GM19452 (cell line): ENCODE results near the gene LOC101059915.

Source experiments
- ATAC-seq: cut with Tn5 transposase; IDR thresholded peaks from one replicate; pipeline ENCODE4 v1.9.1; 2021; ENCODE audit not compliant: unreplicated experiment

Gene LOC101059915

DNA sequence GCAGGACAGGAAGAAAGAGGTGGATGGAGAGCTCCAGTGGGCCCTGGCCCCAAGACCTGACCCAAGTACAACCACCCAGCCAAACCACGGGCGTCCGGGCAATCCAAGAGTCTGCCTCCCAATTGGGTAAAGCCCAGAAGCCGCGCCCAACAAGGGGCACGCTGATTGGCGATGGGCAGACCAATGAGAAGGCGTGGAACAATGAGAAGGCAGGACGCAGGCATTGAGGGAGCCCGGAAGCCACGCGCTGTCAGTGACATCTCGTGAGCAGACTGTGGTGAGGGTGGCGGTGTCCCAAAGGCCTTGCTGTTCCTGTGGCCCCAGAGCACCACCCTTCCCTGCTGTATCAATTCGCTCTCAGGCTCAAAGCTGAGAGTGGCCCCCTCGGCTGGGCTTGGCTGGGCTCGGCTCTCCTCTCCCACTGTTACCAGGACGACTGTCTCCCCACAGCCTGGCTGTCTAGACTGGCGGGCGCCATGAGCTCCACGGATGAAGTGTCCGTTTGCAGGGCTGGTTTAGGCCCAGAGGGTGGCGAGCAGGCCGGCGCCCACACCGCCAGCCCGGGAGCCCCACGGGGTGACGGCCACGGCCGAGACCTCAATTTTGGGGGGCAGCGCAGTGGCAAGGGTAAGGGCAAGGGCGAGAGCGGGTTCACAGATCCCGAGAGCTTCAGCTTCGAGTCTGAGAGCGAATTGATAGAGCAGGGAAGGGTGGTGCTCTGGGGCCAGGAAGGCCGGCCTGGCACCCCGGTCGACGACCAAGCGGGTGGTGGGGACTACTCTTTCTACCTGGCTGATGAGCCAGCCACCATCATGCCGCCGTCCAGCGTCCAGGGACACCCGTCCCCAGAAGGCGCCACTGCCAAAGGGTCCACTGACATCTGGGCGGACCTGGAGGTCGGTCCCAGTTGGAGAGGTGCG lies at the start of gene LOC101059915:
TSS of gene LOC101059915 (plus strand) at position 219 of the 920 bp plus-strand sequence.
- no peak for ATAC-seq

DNA sequence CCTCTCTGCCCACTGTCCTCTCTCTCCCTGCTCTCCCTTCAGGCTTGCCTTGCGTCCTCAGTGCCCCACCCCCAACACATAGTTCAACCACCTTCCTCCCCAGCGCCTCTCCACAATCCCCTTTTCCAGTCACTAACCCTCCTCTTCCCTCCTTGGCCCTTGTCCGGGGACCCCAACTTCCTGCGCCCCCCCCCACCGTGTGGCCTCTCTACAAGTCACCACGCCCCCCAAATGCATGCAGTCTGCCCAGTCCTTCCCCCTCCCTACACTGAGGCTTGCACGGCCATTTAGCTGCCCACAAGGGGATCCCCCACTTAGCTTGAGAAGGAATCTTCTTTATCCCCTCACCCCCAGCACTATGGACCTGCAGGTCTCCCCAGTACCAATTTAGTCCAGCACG lies 49.6 kb upstream of the LOC101059915 start:
- no peak for ATAC-seq

DNA sequence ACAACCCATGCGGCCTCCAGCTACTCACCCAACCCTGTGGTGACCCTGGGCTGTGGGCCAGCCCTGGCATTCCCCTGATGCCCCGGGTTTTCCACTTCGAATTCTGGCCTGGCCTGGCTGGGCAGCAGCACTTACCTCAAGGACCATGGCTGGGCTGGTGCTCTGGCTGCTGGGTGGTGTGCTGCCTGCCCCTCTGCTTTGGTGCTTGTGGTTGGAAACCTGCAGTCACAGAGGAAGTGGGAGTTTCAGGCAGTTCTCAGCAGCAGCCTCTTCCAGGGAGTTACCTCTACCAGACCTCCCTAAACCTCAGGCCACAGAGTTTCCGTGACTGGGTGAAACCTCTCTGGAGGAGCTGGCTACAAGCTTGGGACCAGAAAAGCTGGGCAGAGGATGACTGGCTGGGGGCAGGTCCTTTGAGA lies 49.0 kb upstream of the LOC101059915 start, which contains the start of gene CXCR3:
TSS of gene CXCR3 (minus strand) at position 209 of the 419 bp plus-strand sequence. CDS start at position 147, 62 bp downstream.
- ATAC-seq, result peak; percentile 53

DNA sequence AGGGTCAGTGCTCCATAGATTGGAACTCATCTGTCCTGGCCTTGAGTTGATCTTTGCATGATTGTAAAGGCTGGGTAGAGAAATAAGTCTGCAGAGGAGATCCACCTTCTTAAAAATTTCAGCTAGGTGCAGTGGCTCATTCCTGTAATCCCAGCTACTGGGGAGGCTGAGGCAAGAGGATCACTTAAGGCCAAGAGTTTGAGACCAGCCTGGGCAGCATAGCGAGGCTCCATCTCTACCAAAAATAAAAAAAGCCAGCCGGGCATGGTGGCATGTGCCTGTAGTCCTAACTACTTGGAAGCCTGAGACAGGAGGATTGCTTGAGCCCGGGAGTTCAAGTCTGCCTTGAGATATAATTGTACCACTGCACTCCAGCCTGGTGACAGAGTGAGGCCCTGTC lies 48.6 kb upstream of the LOC101059915 start:
- ATAC-seq, result no peak

DNA sequence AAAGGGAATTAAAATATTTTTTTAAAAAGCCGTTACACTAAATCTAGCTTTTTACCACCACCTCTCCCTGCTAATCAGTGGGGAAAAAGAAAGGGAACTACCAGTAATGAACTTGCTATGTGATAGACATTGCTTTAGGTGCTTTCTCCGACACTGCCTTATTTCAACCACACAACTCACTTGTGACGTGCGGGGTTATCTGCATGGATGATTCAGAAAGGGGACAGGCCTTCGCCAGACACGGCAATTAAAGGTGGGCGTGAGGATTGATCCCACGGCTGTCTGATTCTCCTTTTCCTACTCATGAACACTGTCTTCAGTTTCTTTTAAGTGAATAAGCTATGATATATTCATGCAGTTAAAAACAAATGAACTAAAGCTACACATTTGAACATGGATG lies 48.2 kb upstream of the LOC101059915 start:
- no peak for ATAC-seq

DNA sequence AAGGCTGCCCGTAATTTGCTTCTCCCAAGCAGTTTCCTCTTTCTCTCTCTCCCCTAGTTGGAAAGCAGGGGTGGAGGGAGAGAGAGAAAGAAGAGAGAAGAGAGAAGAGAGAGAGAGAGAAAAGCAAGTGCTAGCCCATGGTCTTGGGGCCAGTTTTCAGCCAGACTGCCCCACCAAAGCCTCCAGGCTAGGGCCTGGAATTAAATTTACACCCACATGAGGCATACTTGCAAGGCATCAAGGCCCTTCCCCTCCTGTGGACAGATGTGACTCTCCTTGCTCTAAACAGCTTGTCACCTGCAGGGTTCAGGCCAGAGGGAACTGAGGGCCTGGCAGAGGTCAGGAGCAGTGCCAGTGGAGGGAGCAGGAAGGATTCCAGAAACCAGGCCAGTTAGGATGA lies 47.4 kb upstream of the LOC101059915 start:
- ATAC-seq, result no peak

DNA sequence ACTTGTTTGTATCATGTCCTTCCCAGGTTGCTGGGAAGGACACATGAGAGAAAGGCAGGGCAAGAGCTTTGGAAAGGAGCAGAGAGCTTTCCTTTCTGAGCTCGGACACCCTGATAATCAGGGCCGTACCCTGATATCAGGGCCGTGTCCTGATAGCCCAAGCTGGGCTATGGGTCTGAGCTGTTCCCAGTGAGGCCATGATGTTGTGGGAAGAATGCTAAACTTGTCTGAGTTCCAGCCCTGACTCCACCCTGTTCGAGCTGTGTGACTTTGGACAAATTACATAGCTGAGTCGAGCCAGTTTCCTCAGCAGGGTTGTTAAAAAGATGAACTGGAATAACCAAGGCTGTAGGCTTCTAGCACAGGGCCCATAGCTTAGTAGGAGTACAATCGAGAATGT lies 45.7 kb upstream of the LOC101059915 start:
- no peak for ATAC-seq

DNA sequence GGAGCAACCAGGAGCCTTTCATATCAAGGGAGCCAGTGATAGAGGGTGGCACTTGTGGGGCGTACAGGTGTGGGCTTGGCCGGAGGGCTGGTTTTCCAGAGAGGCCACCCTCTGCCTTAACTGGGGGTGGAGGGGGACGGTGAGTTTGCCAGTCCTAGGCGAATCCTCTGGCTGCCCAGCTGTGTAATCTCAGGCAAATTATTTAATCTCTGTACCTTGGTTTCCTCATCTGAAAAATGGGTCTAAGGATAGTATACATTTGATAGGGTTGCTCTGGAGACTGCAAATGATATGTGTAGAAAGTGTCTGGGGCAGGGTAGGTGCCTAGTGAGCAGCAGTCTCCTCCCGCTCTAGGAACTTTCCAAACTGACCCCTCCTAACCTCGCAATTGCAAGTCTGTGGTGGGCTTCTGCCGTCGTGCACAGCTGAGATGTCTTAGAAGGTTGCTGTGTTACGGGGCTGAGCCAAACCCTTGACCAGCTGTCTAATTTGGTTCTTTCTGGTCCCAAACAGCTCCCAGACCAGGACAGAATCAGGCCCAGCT lies 45.2 kb upstream of the LOC101059915 start:
- no peak for ATAC-seq

DNA sequence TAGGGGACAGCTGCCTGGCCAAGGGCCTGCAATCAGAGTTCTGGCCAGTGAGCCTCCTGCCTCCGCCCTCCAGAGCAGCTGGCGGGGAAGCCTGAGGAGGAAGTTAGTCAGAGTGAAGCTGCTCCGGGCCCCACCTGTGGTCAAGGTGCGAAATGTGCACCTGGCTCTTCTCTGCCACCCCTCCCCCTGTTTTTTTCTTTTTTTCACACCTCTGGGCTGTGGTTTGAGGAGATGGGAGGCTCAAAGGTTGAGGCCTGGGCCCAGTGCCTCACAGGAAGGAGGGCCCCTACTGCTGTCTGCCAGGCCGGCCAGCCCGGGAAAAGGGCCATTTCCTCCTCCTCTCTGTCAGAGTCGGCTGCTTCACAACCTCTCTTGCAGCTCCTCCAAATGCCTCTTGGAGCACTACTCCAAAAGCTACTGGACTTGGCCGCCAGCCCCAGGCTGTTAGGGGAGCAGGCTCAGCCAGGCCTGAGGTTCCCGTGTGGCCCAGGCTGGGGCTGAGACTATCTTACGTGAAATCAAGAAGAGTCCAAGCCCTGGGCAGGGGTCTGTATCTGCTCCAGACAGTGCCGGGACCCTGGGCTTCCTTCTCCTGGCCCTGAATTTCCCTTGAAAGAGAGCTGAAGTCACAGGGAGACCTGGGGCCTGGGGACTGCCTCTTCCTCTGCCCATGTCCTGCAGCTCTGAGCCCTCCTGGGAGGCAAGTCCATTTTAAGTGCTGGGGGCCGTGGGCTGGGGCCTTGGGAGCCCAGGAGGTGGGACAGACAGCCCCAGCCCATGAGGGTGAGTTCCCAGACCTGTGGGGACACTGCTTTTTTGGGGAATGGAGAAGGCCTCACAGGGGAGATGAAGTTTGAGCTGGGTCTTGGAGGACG lies 44.5 kb upstream of the LOC101059915 start:
- ATAC-seq, result peak; percentile 62

DNA sequence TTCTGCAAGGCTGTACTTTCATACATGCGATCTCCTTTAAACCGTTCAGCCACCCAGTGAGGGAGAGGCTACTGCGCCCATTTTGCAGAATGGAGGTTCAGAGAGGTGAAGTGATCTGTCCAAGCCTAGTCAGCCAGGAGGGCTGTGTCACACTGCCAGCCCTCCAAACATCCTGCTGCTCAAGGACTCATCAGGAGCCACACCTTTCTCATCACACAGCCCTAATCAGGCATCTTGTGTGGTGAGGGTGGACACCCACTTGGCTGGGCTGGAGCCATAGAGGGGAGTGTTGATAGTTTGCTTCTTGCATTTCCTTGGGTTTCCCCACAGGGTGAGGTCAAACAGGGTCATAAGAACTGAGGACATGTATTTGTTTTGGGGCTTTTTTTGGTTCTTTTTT lies 43.6 kb upstream of the LOC101059915 start:
- no peak for ATAC-seq

DNA sequence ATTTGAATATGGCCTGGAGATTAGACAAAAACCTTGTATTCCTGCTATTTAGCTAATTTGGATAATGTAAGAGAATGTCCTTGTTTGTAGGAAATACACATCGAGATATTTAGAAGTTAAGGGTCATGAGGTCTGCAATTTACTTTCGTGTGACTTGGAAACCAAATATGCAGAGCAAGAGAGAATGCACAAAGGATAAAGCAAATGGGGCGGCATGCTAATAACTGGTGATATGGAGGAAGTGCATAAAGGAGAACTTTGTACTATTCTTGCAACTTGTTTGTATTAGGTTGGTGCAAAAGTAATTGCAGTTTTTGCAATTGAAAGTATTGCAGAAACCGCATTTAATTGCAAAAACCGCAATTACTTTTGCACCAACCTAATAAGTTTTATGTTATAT lies 41.9 kb upstream of the LOC101059915 start:
- no peak for ATAC-seq

DNA sequence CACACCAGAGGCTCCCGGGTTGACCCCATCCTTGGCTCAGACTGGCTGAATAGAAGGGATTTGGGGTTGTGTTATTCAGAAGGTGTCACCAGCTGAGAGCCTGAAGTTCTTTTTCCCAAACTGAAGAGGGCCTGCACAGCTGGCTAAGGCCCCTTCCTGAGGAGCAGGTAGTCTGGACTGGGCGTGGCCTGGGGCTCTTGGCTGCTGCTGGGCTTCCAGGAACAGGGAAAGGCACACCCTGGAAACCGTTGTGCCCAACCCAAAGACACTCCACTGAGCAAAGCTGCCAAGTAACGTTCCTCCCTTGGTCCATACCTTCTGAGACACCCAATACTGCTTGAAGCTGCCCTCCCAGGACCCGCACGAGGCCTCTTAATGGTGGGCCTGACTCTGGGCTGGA lies 40.8 kb upstream of the LOC101059915 start:
- no peak for ATAC-seq

DNA sequence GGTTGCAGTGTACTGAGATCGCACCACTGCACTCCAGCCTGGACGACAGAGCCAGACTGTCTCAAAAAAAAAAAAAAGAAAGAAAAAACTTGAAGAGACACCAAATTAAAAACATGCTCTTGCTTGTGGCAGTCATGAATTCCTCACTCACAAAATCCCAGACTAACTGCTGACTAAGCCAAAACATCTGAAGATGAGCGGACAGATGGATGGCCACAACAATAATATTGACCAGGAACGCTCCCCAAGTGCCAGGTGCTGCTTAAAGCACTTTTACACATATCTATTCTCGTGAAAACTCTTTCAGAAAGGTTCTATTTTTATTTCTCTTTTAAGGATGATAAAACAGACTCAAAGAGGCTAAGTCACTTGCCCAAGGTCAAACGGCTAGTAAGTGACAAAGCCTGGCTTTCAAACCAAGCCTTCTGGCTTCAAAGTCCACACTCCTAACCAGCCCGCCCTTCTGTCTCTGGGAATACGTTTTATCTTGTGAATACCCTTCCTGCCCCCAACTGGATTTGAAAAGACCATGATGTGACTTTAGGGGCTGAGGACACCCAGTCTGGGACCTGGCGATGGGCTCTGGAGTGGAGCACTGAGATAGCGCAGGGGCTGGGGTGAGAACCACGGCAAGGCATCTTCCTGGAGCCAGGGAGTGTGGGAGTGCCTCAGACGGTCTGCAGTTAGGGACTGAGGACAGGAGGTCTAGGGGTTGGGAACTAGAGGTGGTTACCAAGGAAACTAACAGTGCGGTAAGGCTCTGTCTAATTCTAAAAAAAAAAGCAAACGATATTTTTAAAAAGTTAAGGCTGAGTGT lies 39.5 kb upstream of the LOC101059915 start:
- ATAC-seq, result no peak

DNA sequence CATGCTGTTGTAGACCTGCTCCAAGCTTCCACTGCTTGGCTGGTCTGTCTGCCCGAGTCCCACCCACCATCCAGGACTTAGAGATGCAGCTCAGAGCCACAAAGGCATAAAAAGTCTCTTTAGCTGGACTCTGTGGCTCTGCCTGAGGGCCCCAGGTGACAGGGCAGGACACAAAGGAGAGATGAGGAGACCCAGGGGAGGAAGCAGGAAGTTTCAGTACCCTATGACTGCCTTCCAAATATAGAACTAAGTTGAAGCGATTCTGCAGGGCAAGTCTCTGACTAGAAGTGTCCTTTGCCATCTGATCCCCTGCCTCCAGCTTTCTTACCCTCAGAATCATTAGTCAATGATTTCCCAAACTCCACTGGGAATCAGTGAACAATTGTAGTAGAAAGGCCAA lies 37.9 kb upstream of the LOC101059915 start:
- peak; percentile 58 for ATAC-seq

DNA sequence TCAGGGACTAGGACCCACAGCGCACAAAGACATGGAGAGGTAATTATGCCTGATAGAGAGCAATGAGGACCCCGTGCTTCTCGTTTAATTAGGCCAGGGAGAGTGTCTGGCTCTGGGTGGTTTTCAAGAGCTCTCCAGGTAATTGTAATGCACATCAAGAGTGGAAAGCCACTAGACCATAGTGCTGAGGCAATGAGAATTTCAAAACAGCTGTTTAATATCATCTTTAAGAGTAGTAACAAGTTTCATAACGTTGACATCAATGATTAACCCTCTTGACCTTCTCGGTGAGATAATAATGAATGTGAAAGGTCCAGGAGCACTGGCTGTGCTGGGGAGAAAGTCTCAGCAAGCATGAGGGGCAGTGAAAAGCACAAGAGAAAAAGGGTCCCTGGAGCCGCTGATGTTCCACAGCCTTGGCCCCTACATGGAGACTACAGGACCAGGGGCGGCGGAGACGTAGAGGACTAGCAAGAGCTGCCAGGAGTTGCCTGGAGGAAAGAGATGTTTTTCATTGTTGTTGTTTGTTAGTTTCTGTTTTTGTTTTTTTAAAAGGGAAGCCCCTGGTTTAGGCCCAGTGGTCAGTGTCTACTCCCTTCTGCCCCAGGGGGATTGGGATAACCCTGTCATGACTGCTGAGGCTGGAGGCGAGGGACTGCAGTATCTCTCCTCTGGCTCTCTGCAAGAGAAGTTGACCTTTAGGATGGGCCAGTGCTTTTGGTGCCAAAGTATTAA lies 34.3 kb upstream of the LOC101059915 start:
- peak; percentile 65 for ATAC-seq

DNA sequence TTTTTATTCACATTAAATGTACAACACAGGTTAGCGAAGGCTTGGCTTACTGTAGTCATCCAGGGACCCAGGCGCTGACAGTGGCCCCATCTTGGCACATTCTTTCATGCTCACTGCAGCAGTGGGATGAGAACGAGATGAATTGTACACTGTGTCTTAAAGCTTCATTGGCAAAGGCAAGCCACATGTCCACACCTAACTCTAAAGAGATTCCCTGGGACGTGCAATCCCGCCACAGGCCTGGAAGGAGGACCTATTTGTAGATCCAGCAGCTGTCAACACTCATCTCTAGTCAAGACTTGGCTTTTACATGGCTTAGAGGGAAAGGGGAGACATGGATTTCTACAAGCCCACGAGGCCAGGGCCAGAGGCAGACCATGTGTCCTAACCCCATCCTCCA lies 33.0 kb upstream of the LOC101059915 start:
- ATAC-seq, result no peak

DNA sequence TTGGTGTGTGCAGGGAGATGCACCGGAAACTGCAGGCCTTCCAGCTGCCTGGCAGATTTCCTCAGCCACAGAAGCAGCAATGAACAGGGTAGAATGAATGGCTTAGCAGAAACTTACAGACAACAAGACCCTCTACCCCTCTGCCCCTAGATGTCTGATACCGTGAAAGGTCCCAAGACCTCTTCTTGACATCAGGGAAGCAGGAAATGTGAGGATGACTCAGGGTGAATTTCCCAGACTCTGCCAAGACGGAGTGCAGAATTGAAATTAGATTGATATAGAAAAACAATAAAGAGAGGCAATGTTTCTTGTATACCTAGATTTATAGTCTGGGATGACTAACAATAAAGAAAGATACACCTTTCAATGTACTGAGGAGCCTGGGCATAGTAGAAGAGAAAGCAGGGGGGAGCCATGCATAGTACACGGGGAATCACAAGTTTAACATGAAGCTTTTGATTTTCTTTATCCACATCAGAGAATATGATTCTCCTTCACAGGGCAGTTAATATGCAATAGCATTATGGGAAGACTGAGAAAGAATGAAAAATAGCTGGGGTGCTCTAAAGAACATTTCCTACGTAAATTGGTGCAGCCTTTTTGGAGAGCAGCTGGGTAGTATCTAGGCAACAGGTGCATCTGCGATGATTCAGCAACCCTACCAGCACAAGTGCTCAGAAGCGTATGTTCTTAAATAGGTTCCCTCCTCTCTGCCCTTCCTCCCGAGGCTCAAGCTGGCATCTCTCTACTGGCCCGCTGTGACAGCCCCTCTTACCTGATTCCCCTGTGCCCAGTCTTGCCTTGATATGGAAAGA lies 30.7 kb upstream of the LOC101059915 start:
- ATAC-seq, result no peak

DNA sequence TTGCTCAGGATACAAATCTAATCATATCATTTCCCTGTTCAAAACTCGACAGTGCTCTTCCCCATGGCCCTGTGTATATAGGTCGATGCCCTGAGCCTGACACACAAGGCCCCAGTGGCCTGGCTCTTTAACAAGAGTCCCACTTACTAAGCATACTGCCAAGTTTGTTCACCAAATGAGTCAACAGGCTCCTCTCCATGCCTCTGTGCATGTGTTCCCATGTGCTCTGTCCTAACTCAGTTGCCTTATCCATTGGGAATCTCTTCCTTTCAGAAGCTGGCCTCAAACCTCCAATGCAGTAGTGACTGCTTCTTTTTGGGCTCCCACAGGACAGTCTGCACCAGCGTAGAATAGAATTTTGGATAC lies 30.1 kb upstream of the LOC101059915 start:
- ATAC-seq, result no peak

DNA sequence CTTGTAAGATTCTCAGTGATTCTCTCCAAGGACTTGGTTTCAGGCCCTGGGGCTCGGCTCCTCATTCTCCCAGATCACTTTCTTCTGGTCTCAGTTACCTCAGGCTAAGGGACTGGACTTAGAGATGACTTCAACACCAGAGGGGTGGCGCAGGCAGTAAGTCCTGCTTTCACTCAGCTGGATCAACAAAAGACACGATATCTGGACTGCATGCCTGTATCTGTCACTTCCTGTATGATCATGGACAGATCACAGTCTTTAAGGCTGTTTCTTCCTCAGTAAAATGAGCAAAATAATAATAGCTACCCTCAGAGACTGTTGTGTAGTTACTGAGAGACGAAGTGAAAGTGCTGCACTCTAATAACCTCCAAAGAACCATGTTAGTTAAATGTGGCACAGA lies 29.5 kb upstream of the LOC101059915 start:
- no peak for ATAC-seq
